HepG2 (cell line): ENCODE measurements around the gene RBM15B. TPM values are rescaled to one million over a fixed set of nuclear protein-coding genes. Genes with fewer than 3 reads are reported as not detected.
A peak's percentile ranks its signal among the peaks of the same experiment; 100 is the strongest.

Source experiments
- CTCF ChIP-seq: sonication (generic); formaldehyde crosslinking; IDR thresholded peaks from 2 replicates; pipeline ENCODE4 v1.5.0; 2020; ENCODE audit warnings: mild to moderate bottlenecking, missing genetic modification reagents, moderate library complexity
- E2F2 ChIP-seq: sonication (generic); formaldehyde crosslinking; IDR thresholded peaks from 2 replicates; pipeline ENCODE4 v1.4.0; 2020; ENCODE audit warnings: missing genetic modification reagents, borderline replicate concordance
- GMEB2 ChIP-seq: IDR thresholded peaks from 2 replicates; pipeline ENCODE4 v1.6.1; 2016; ENCODE audit warnings: missing biosample characterization, missing genetic modification reagents, low read depth
- KDM4B ChIP-seq: sonication (generic); formaldehyde crosslinking; IDR thresholded peaks from 2 replicates; pipeline ENCODE4 v1.4.0; 2020; ENCODE audit warnings: missing genetic modification reagents
- KDM5A ChIP-seq: fragments of 200-600 bp; sonication (generic); IDR thresholded peaks from 2 replicates; pipeline ENCODE4 v1.7.0; 2018; ENCODE audit warnings: antibody characterized with exemption, mild to moderate bottlenecking, low read length, borderline replicate concordance
- MAFG ChIP-seq: sonication (generic); formaldehyde crosslinking; IDR thresholded peaks from 2 replicates; pipeline ENCODE4 v1.5.1; 2020; ENCODE audit warnings: mild to moderate bottlenecking, missing genetic modification reagents
- MXD3 ChIP-seq: IDR thresholded peaks from 2 replicates; pipeline ENCODE4 v1.6.1; 2016; ENCODE audit warnings: mild to moderate bottlenecking, missing biosample characterization, missing genetic modification reagents
- NFKBIZ ChIP-seq: IDR thresholded peaks from 2 replicates; pipeline ENCODE4 v1.6.1; 2018; ENCODE audit warnings: missing genetic modification reagents, missing compliant biosample characterization
- NFYB ChIP-seq: sonication (generic); formaldehyde crosslinking; IDR thresholded peaks from 2 replicates; pipeline ENCODE4 v1.4.0; 2020; ENCODE audit warnings: missing genetic modification reagents
- SAP130 ChIP-seq: IDR thresholded peaks from 2 replicates; pipeline ENCODE4 v1.6.1; 2016; ENCODE audit warnings: low read depth
- STAT6 ChIP-seq: sonication (generic); formaldehyde crosslinking; IDR thresholded peaks from 2 replicates; pipeline ENCODE4 v1.4.0; 2020; ENCODE audit warnings: missing genetic modification reagents, mild to moderate bottlenecking, borderline replicate concordance
- SUZ12 ChIP-seq: fragments of 150-350 bp; IDR thresholded peaks from 2 replicates; pipeline ENCODE4 v1.6.1; 2014; ENCODE audit warnings: low read depth, low read length
- ZBTB33 ChIP-seq: sonication (generic); formaldehyde crosslinking; IDR thresholded peaks from 2 replicates; pipeline ENCODE4 v1.4.0; 2020; ENCODE audit warnings: missing genetic modification reagents
- ZBTB38 ChIP-seq: sonication (generic); formaldehyde crosslinking; IDR thresholded peaks from 2 replicates; pipeline ENCODE4 v1.5.1; 2020; ENCODE audit warnings: mild to moderate bottlenecking, missing genetic modification reagents
- ZFYVE20 ChIP-seq: sonication (generic); formaldehyde crosslinking; IDR thresholded peaks from 2 replicates; pipeline ENCODE4 v1.8.0; 2023; ENCODE audit warnings: low read depth, mild to moderate bottlenecking, moderate library complexity, missing genetic modification reagents, borderline replicate concordance
- ZSCAN30 ChIP-seq: sonication (generic); formaldehyde crosslinking; IDR thresholded peaks from 2 replicates; pipeline ENCODE4 v1.5.0; 2020; ENCODE audit warnings: mild to moderate bottlenecking, missing genetic modification reagents
- polyA plus RNA-seq, 8 experiments: library from polyadenylated mRNA; depleted of rRNA in 3 of 8; stranded (reverse) in 7 of 8; unstranded in 1 of 8; fragments of >200 nt; fragmentation: Illumina TruSeq in 4 of 8; extraction: Trizol in 4 of 8; gene quantifications; 2 replicates each; pipeline versions ENCODE4 v1.2.1 to v1.2.3, GENCODE V29; 2011 to 2016; ENCODE audit warnings: low read depth in 4 of 8, missing spikeins in 1 of 8, mixed read lengths in 1 of 8; ENCODE audit not compliant: insufficient read depth in 1 of 8
- total RNA-seq, 5 experiments: library from RNA; depleted of rRNA; stranded (reverse); fragments of >200 nt; fragmentation: Illumina TruSeq; extraction: Trizol; gene quantifications; 2 replicates each; pipeline ENCODE4 v1.2.3, GENCODE V29; 2016; ENCODE audit warnings: low read depth in 1 of 5

RBM15B gene
- total and polyA plus RNA-seq, 2 of the 13 experiments (the other 11 are each of a cell fraction or from before 2014, with no cell fraction given), result 8.2 to 19.3 TPM

GRCh38 chr3:51391075-51391565 lies at the start of gene RBM15B (continued):
- TF ChIP-seq STAT6 (CRISPR knock-in tag) (no peak; the same call in 1 of the 2 replicates), E2F2 (CRISPR knock-in tag) (no peak), ZBTB33 (no peak; the same call in none of the 2 replicates), ZFYVE20 (no peak), SUZ12 (no peak), MXD3 (CRISPR knock-in tag) (peak; percentile 84), ZBTB38 (CRISPR knock-in tag) (peak; percentile 84), CTCF (peak; percentile 97), SAP130 (CRISPR knock-in tag) (peak; percentile 94), ZSCAN30 (no peak), NFKBIZ (no peak), NFYB (CRISPR knock-in tag) (0 out of 2 replicates have a peak, but pooled peaks have one; percentile 47), GMEB2 (peak; percentile 80), KDM4B (CRISPR knock-in tag) (no peak), KDM5A (no peak; the same call in 1 of the 2 replicates), MAFG (CRISPR knock-in tag) (no peak)
